SK-N-SH (cell line): ENCODE data around the gene ING2.

ENCODE experiments used
- CTCF ChIP-seq: fragments of 200-600 bp; sonication (generic); IDR thresholded peaks from 2 replicates; pipeline ENCODE4 v1.6.1; 2017; ENCODE audit warnings: antibody characterized with exemption, mild to moderate bottlenecking, moderate library complexity
- FOSL2 ChIP-seq: IDR thresholded peaks from 2 replicates; pipeline ENCODE4 v1.4.0; 2012; ENCODE audit warnings: low read depth, mild to moderate bottlenecking, moderate library complexity, borderline replicate concordance
- FOXJ3 ChIP-seq: sonication (generic); formaldehyde crosslinking; IDR thresholded peaks from 2 replicates; pipeline ENCODE4 v1.5.1; 2020; ENCODE audit warnings: mild to moderate bottlenecking, missing genetic modification reagents
- RAD21 ChIP-seq: IDR thresholded peaks from 2 replicates; pipeline ENCODE4 v1.6.1; 2012; ENCODE audit warnings: mild to moderate bottlenecking, low read length
- RCOR1 ChIP-seq: fragments of 150-350 bp; IDR thresholded peaks from 2 replicates; pipeline ENCODE4 v1.6.1; 2017; ENCODE audit warnings: antibody characterized with exemption, low read length
- SIN3A ChIP-seq: IDR thresholded peaks from 2 replicates; pipeline ENCODE4 v1.6.1; 2012; ENCODE audit warnings: low read depth, mild to moderate bottlenecking, low read length, moderate library complexity, borderline replicate concordance
- SMC3 ChIP-seq: IDR thresholded peaks from 2 replicates; pipeline ENCODE4 v1.6.1; 2012; ENCODE audit warnings: low read depth, low read length, improper control_type of control experiment
- TAF1 ChIP-seq: IDR thresholded peaks from 2 replicates; pipeline ENCODE4 v1.6.1; 2012; ENCODE audit warnings: low read depth, mild to moderate bottlenecking, low read length, moderate library complexity, borderline replicate concordance
- ZBTB33 ChIP-seq: IDR thresholded peaks from 2 replicates; pipeline ENCODE4 v1.4.0; 2012; ENCODE audit warnings: low read depth, borderline replicate concordance

- no peak for TF ChIP-seq CTCF
- TF ChIP-seq RAD21: no peak
- no peak for TF ChIP-seq FOXJ3 (CRISPR knock-in tag)
- TF ChIP-seq SMC3: no peak
- no peak for TF ChIP-seq FOSL2
- TF ChIP-seq SIN3A: no peak
- no peak for TF ChIP-seq TAF1
- TF ChIP-seq RCOR1: no peak
- no peak for TF ChIP-seq ZBTB33
Observed at GRCh38 chr4:183532821-183533220, 28.0 kb downstream of the ING2 start.
